ENCODE results near the gene LIN9.
"Not testable (repeated sequence)": the region's sequence is repeated elsewhere in the genome, so short reads cannot be mapped to it uniquely, and the experiment has no call there.

The LIN9 gene

DNA sequence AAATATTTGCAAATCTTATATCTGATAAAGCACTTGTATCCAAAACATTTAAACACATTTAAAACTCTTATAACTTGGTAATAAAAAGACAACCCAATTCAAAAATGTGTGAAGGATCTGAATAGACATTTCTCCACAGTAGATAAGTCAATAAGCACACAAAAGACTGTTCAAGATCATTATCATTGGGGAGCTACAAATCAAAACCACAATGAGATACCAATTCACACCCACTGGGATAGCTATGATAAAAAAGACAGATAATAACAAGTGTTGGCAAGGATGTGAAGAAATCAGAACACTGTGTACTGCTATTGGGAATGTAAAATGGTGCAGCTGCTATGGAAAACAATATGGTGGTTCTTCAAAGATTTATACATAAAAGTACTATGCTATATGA lies 5.1 kb upstream of the LIN9 start:
- no peak for DNase-seq

DNA sequence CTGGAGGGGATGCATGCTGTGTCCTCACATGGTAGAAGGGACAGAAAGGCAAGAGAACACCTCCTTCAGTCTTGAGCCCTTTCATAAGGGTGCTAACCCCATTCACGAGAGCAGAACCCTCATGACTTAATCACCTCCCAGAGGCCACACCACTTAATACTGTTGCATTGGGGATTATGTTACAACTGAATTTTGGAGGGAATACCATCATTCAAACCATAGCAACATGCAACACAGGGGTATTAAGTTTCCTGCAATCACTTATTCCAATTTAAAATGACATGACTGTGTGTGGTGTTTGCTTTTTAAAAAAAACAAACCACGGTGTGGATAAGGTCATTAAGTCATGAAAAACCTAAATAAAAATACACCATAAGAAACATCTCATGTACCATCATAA lies 3.1 kb upstream of the LIN9 start:
- no peak for DNase-seq

DNA sequence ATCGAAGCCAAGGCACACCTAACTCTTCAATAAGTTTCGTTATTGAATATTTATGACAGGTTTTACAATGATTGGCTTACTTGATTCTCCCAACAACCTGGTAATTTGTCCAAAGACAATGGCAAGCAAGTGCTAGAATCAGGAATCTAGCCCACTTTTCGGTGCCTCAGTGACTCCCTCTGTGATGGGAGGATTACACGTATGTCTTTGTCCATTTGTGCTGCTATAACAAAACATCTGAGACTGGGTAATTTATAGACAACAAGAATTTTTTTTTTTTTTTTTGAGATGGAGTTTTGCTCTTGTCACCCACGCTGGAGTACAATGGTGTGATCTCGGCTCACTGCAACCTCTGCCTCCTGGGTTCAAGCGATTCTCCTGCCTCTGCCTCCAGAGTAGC lies 2.4 kb upstream of the LIN9 start:
- no peak for DNase-seq

DNA sequence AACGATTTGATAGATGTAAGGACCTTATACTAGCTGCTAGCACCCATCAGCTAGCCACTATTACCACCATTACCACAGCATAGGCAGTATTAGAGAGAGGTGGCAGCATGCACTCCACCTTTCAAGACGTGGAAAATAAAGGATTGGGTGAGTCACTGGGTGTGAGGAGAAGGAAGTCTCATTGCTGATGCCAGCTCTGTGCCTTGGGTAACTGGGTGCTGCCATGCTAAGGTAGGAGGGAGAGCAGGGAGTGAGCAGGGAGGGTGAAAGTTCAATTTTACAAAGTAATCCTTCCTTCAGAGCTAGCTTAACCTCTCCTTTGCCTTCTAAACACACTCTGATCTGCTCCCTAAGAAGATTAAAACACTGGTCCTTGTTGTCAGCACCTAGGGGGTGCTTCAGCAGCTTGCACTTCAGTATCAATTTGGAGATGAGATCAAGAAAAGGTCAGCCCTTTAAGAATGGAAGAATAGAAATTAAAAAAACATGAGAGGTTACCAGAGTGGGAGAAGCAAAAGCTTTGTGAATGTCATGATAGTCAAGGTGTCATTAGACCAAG lies 1.8 kb upstream of the LIN9 start:
- no peak for DNase-seq

DNA sequence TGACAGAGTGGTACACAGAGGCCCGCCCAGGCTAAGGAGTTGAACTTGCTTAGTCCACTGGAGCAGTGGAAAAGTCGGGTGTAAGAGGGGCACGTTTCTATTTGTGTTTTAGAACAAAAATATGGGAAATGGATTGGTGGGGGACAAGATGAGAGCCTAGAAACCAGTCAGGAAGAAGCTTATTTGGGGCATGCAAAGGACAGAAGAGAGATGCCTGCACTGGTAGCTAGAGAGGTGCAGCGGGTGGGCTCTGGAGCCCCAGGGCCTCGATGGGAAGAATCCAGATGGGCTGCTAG lies 1.2 kb upstream of the LIN9 start:
- DNase-seq: no peak

DNA sequence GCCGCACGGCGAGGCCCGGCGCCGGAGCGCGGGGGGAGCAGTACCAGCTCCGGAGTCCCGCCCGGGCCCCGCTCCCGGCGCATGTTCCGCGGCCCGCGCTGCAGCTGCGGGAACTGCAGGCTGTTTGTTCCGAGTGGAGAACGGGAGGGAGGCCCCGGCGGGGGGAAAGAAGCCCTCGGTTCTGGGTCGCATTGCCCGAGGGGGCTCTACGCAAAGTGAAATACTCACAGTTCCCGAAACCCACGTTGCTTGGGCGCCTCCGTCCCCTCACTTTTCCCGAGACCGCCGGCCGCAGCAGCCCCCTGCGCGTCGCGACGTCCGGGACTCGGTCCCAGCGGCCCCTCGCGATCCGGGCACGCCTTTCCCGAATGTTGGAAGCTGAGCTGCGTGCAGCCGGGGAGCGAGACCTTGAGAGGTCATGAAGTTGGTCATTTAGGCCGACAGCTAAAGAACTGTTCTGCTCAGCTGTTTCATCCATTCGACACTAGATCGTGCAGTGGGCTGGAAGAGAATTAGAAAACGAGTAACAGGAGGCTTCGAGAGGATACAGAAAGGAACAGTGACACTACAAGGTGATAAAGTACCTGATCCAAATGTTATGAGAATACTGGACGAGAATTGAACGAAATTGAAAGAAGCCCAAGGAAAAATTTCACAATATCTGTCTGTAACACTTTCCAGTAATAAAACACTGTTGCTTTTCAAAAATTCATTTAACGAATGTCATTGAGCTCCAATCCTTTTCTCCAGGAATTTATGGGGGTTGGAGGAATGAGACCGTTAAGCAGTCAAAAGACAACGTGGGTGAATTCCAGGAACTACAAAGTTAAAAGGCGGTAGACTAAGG lies 657 bp upstream of the LIN9 start:
- no peak for DNase-seq

DNA sequence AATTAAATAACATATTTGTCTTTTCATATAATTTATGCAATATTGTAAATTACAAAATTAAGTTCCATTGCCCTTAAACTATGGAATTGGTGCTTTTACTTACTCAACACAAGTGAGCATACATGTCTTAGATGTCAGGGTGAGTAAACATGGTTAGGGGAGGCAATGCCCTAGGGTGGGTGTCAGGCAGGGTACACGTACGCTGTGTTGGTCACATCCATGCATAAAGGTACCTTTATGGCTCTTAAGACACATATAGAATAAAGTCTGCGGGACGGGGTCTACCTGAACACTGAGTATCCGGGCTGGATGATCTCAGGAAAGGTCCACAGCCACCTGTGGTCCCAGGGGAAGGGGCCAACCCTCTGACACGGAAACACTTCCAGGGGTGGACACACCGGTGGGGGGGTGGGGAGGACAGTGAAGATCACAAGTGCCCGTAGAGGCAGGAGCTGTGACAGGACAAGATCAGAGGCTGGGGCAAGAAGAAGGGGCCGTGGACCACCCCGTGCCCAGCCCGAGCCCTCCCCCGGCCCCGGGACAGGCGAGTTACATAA lies 720 bp downstream of the LIN9 start:
- DNase-seq: no peak

DNA sequence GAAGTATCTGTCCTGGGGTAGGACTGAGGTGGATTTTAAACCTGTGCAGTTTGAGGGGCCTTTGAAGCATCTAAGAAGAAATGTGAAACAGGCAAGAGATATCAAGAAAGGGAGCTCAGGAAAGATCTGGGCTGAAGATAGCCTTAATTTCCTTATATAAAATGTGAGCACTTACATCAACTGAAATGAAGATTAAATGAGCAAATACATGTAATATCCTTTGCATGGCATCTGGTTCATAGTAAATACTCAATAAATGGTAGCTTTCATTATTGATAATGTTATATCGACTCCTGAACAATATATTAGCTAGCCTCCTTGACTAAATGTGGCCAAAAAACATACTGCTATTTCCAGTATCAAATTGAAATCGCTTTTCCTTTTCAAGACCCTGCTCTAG lies 2.5 kb downstream of the LIN9 start:
- DNase-seq: no peak

DNA sequence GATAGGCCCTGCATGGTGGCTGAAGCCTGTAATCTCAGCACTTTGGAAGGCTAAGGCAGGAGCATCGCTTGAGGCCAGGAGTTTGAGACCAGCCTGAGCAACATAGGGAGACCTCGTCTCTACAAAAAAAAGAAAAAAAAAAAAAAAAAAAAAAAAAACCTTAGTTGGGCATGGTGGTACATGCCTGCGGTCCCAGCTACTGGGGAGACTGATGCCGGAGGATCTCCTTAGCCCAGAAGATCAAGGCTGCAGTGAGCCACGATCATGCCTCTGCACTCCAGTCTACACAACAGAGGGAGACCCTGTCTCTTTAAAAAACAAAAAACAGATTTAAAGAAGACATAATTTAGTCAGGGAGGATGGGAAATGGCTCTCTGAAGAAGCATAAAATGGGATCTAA lies 3.8 kb downstream of the LIN9 start:
- DNase-seq: no peak

DNA sequence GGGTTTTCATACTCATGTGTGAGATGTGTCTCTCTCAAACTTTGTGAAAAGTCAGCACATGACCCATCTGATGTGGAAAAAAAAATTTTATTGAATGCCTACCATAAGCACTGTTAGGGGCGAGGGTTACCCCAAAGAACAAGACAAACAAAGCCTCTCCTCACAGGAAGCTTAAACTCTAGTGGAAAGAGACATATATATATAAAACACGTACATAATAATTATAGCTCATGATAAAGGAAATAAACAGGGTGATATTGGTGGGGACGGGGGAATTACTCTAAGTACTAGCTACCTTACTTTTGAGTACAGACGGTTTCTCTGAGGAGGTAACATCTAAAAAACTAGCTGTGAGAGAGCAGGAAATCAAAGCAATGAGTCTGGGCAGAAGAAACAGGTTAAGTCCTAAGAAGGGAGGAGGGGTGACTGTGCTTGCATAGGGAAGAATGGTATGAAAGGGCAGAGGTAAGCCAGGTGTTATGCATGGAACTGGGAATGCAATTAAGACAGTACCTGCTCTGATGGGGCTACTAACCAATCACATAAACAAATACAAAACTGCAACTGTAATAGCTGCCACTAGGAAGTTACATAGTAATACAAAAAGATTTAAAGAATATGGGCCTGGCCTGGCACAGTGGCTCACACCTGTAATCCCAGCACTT lies 4.5 kb downstream of the LIN9 start:
- DNase-seq: no peak

DNA sequence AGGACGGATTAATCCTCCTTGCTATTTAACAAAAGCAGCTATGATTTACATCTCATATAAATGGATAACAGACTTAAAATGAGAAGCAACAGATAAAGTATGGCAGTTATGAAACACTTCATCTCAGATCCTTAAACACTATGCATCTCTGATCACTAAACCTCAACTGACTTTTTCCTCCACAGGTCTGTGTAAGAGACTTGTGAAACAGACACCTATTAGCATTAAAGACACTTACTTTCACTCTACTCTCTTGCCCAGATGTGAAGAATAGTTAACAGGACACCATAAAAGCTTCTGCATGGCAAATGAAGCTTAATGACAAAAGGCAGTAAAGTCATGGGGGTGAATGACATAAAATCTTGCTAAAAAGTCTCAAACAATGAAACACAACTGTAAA lies 6.2 kb downstream of the LIN9 start:
- no peak for DNase-seq

DNA sequence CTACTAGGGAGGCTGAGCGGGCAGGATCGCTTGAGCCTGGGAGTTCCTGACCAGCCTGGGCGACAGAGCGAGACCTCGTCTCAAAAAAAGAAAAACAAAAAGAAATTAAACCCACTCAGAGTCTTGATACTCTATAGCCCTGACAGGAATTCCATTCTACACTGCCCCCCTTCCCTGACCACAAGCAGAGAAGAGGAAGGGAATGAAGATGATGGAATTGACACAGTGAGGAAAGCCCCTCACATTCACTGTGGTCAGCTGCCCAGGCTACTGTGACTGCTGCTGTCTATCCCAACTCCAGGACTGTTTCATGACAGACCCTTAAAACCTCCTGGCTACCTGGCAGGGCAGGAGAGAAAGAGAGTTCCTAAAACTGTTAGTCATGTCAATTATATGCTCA lies 12.1 kb downstream of the LIN9 start:
- no peak for DNase-seq

DNA sequence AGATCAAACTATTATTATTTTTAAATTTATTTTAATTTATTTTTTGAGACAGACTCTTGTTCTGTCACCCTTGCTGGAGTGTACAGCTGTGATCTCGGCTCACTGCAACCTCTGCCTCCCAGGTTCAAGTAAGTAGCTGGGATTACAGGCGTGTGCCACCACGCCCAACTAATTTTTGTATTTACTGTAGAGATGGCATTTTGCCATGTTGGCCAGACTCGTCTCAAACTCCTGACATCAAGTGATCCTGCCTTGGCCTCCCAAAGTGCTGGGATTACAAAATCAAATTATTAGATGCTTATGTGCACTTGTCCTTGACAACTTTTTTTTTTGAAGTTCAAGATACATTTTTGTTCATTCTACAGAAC lies 15.4 kb downstream of the LIN9 start:
- no peak for DNase-seq

DNA sequence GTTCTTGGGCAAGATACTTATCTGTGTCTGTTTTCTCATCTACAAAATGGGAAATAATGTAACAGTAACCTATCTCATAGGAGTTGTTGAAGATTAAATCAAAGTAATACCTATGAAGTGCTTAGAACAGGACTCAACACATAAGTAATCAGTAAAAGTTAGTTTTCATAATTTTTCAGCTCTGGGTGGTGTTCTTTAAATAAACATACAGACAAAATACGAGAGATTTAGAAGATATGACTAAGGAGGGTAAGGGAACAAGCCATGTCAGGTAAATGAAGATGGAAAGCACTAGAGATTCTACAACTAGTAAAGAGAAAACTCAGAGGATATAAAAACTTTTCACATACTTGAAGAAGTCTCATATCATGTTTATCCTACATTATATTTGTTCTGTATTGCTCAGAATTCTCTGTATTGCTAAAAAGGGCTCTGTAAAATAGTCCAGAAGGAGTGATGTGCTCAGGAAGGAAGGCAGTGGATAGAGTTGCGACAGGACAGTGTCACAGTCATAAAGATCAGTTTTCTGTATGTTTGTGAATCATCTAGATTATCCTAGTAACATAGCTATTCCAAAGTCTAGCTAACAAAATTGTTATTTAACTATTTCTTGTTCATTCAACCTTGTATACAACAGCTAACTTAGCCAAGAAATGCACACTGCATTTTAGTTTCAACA lies 16.0 kb downstream of the LIN9 start:
- DNase-seq: no peak

DNA sequence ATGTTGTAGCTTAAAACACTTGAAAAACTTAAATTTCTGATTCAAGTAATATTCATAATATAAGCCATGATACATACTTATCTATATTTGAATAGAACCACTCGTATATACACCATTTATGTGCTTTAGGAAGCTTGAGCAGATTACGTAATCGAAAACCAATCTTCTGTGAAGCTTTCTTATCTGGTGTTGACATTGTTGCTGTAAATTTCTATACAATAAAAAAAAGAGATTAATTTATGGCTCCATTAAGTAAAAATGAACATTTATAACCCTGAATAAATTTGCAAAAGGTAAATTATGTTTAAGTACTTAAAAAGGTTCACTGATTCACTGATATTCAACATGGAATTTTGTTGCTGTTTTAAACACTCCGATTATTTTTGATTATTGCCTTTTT lies 21.4 kb downstream of the LIN9 start:
- DNase-seq: no peak

DNA sequence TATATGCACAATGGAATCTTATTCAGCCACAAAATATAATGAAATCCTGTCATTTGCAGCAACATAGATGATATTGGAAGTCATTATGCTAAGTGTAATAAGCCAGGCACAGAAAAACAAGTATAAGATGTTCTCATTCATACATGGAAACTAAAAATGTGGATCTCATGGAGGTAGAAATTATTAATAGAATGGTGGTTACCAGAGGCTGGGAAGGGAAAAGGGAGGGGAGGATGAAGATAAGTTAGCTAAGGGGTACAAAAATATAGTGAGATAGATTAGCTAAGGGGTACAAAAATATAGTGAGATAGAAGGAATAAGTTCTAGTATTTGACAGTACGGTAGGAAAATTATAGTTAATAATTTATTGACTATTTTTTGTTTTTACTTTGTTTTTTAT lies 27.9 kb downstream of the LIN9 start:
- no peak for DNase-seq

DNA sequence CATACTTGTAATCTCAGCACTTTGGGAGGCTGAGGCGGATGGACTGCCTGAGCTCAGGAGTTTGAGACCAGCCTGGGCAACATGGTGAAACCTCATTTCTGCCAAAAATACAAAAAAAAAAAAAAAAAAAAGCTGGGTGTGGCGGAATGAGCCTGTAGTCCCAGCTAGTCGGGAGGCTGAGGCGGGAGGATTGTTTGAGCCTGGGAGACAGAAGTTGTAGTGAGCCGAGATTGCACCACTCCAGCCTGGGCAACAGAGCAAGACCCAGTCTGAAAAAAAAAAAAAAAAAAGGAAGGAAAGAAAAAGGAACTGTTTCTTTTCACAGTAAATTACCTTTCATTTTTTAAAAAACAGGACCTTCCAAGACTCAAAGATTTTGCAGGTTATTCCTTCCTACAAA lies 29.5 kb downstream of the LIN9 start:
- DNase-seq: no peak

DNA sequence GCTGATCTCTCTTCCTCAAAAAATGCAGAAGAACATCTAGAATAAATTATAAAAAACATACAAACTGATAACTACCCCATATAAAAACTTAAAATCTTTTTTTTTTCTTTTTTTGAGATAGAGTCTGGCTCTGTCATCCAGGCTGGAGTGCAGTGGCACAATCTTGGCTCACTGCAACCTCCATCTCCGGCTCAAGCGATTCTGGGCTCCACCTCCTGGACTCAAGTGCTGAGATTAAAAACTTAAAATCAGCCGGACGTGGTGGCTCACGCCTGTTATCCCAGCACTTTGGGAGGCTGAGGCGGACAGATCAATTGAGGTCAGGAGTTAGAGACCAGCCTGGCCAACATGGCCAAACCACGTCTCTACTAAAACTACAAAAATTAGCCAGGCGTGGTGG lies 31.1 kb downstream of the LIN9 start:
- DNase-seq: no peak

DNA sequence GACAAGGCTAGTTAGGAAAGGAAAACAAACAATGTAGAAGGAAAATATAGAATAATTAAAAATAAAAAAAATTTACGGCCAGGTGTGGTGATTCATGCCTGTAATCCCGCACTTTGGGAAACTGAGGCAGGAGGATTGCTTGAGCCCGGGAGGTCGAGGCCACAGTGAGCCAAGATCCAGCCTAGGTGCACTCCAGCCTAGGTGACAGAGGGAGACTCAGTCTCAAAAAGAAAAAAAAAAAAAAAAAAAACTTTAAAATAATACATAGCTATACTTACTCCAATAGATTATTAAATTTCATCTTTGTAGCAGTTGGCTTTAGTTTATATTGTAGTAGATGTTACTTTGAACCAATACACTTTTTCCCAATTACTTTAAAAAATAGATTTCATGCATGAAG lies 32.0 kb downstream of the LIN9 start:
- DNase-seq: no peak

DNA sequence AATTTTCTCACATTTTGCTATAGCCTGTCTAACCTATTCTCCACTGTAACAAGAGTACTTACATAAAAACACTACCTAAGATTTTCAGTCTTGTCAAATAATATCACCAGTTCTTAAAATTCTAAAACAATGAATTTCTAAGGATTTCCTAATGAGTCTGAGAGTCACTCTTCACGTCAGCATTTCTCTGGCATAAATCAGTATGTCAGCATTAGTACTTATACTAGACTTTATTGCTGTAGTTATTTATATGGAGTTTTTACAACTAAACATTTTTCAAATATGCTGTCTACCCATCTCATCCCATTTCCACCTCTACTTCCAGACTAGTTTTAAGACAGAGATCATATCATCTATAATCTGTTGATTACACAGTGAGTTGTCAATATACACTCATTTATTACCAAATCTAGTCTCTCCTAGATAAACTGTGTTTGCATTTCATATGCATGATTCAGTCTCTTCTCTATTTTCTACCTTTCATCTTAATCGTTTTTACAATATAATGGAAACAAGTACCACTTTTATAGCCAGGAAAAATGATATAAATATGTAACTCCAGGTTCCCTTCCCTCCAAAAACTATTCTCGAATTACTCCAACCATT lies 32.8 kb downstream of the LIN9 start:
- no peak for DNase-seq

DNA sequence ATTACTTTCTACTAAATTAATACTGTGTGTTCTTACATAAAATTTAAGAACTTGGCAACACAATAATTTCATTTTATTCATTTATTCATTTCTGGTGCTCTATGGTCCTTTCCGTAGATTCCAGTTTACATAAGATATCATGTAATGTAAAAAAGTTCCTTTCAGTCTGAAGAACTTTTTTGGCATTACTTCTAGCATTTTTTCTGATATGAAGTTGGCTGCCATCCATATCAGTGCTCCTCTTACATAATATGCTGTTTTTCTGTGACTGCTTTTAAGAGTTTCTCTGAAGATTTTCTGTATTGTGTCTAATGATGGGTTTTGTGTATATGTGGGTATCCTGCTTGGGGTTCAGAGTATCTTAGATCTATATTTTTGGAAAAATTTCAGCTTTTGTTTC lies 34.8 kb downstream of the LIN9 start:
- DNase-seq: no peak

DNA sequence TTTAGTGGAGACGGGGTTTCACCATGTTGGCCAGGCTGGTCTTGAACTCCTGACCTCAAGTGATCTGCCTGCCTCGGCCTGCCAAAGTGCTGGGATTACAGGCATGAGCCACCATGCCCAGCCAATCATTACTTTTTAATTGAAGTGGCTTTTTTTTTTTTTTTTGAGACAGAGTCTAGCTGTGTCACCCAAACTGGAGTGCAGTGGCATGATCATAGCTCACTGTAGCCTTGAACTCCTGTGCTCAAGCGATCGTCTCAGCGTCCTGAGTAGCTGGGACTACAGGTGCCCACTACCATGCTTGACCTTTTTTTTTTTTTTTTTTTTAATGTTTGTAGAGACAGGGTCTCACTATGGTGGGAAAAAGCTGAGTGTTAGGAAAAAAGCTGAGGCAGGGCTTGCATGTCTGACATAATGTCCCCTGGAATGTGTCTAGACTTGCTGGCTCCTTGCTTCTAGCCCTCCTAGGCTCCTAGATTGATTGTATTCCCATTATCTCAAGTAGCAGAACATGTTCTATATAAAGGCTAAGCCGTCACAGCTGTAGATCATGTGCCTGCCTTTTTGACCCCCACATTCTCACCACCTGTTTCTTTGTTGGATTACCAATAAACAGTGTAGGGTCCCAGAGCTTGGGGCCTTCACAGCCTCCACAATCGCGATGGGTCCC lies 36.6 kb downstream of the LIN9 start:
- DNase-seq: not testable (repeated sequence)
